Psoas muscle (tissue), 8 donors: Measurements from ENCODE around the gene OCIAD1. TPM values are rescaled to one million over a fixed set of nuclear protein-coding genes. Genes with fewer than 3 reads are reported as not detected.
"Not testable (repeated sequence)": the region's sequence is repeated elsewhere in the genome, so short reads cannot be mapped to it uniquely, and the experiment has no call there.

ENCODE experiments used
- ATAC-seq, 4 donors: fragments of 200-7000 bp; cut with Tn5 transposase; one replicate each; pipeline ENCODE4 v1.9.1; 2020; ENCODE audit warnings: moderate library complexity in 3 of 4, mild to moderate bottlenecking in 2 of 4
- DNase-seq, 2 donors: peaks; one replicate each; pipeline ENCODE4 v3.0.0-alpha.2; 2020
- H3K27ac ChIP-seq: fragments of 200-600 bp; one replicate; pipeline ENCODE4 v1.8.0; 2022
- H3K27me3 ChIP-seq, 3 donors: fragments of 200-600 bp in 1 of 3; one replicate each; pipeline versions ENCODE4 v1.6.1 to v1.8.0; 2013 to 2022; ENCODE audit warnings: low read length in 2 of 3, mild to moderate bottlenecking in 2 of 3, moderate library complexity in 1 of 3; ENCODE audit not compliant: insufficient read depth in 3 of 3
- H3K36me3 ChIP-seq, 2 donors: fragments of 200-600 bp in 1 of 2; one replicate each; pipeline versions ENCODE4 v1.6.1 to v1.8.0; 2013 to 2022; ENCODE audit warnings: low read depth in 1 of 2, mild to moderate bottlenecking in 1 of 2, moderate library complexity in 1 of 2; ENCODE audit not compliant: insufficient read depth in 1 of 2
- H3K4me1 ChIP-seq: fragments of 200-600 bp; one replicate; pipeline ENCODE4 v1.8.0; 2022
- H3K4me3 ChIP-seq: fragments of 200-600 bp; one replicate; pipeline ENCODE4 v1.8.0; 2022; ENCODE audit warnings: mild to moderate bottlenecking
- H3K9me3 ChIP-seq: fragments of 200-600 bp; one replicate; pipeline ENCODE4 v1.8.0; 2022
- CTCF ChIP-seq: fragments of 200-600 bp; IDR thresholded peaks from one replicate; pipeline ENCODE4 v1.8.0; 2022; ENCODE audit warnings: antibody characterized with exemption
- WGBS, 3 donors: extraction: QIAGEN DNeasy Blood & Tissue Kit; methylation state at CpG; one replicate each; pipeline versions ENCODE4 v1.1.6 to v1.1.7; 2013; 5-methylcytosine and 5-hydroxymethylcytosine counted together
- intact Hi-C, 2 donors: fragments of 100-400 bp; cut with DNase I; formaldehyde crosslinking; loops; one replicate each; pipeline versions ENCODE4 v1.11.0 to v1.14.2; 2022
- polyA plus RNA-seq, 3 donors: library from polyadenylated mRNA; stranded (reverse); fragments of 200-250 nt; gene quantifications; one replicate each; pipeline ENCODE4 v1.2.3, GENCODE V29; 2013
- total RNA-seq, 4 donors: library from RNA; stranded (reverse); fragmentation: NEBNext Ultra II Directional in 2 of 4; extraction: Animal tissue kit (Norgen Biotek cat#: 25700) in 2 of 4; gene quantifications; one replicate each; pipeline versions ENCODE4 v1.2.1 to v1.2.4, GENCODE V29; 2021 to 2023
- donor health status: healthy with polysubstance abuse.
- donor health status: DM: no; HTN: no; CAD: no; lungs with moderate emphysema.
- donor health status: Bipolar disorder and iron deficiency.
- donor health status: healthy.
- donor health status: DM: yes; HTN: yes; CAD: no.
- donor health status: DM: no; HTN: no; CAD: no.
- donor health status: DM: no; HTN: no; CAD: no.
- donor health status: DM: yes; HTN: yes; CAD: no.

Gene OCIAD1
- total and polyA plus RNA-seq, 7 donors: 106 to 160 (median 121) TPM

- Histone ChIP-seq H3K36me3 (no peaks in the 10 kb centered on the region), H3K9me3 (no peaks in the 10 kb centered on the region), H3K27ac (no peak overlapping the region), H3K27me3 (no peaks in the 10 kb centered on the region), H3K4me1 (no peaks in the 10 kb centered on the region), H3K4me3 (no peak overlapping the region)
- no peak for TF ChIP-seq CTCF
- intact Hi-C loops: no loop called here
- DNase-seq (no peak), ATAC-seq (no peak)
- 66 to 77% (median 70%) methylated on average over 2 of the region's 2 CpGs for WGBS, 3 donors
These were observed 15.4 kb upstream of the OCIAD1 start for GRCh38 chr4:48815483-48815882.

- H3K36me3 ChIP-seq, intact Hi-C loops, ATAC-seq, H3K27me3 ChIP-seq, H3K4me3 ChIP-seq, H3K27ac ChIP-seq, DNase-seq, H3K4me1 ChIP-seq, H3K9me3 ChIP-seq: not testable (repeated sequence)
- WGBS, 3 donors: 89 to 95% (median 92%) methylated on average over 7 of the region's 7 CpGs
These were observed 14.6 kb upstream of the OCIAD1 start for GRCh38 chr4:48816297-48816696.

GRCh38 chr4:48816971-48817370, 13.9 kb upstream of the OCIAD1 start:
- Histone ChIP-seq H3K4me3 (no peak overlapping the region), H3K36me3 (no peaks in the 10 kb centered on the region), H3K4me1 (no peaks in the 10 kb centered on the region), H3K9me3 (no peaks in the 10 kb centered on the region), H3K27me3 (no peaks in the 10 kb centered on the region), H3K27ac (no peak overlapping the region)
- intact Hi-C loops: no loop called here
- 57 to 70% (median 62%) methylated on average over 6 of the region's 6 CpGs for WGBS, 3 donors
- no peak for ATAC-seq
- DNase-seq: no peak
- no peak for TF ChIP-seq CTCF

GRCh38 chr4:48821431-48821830, 9.5 kb upstream of the OCIAD1 start:
- intact Hi-C loops, H3K36me3 ChIP-seq, ATAC-seq, DNase-seq, H3K9me3 ChIP-seq, H3K27me3 ChIP-seq, H3K27ac ChIP-seq, H3K4me3 ChIP-seq, H3K4me1 ChIP-seq: not testable (repeated sequence)
- WGBS, 3 donors: 68 to 72% (median 70%) methylated on average over 2 of the region's 2 CpGs

GRCh38 chr4:48827622-48828021, 3.3 kb upstream of the OCIAD1 start:
- Histone ChIP-seq H3K4me3 (no peak overlapping the region), H3K36me3 (no peaks in the 10 kb centered on the region), H3K27me3 (no peaks in the 10 kb centered on the region), H3K4me1 (peaks cover 3% of the 10 kb centered on the region), H3K9me3 (no peaks in the 10 kb centered on the region), H3K27ac (no peak overlapping the region)
- ATAC-seq (no peak), DNase-seq (no peak)
- intact Hi-C loops: no loop called here
- 89 to 90% (median 89%) methylated on average over 5 of the region's 5 CpGs for WGBS, 3 donors
- TF ChIP-seq CTCF: no peak

GRCh38 chr4:48831532-48832030, 693 bp downstream of the OCIAD1 start:
- Histone ChIP-seq H3K9me3 (no peaks in the 10 kb centered on the region), H3K4me3 (peak overlapping the region; percentile 99), H3K4me1 (peaks cover 11% of the 10 kb centered on the region), H3K36me3 (peaks cover 4 to 39% of the 10 kb centered on the region in 2 donors), H3K27me3 (no peaks in the 10 kb centered on the region), H3K27ac (peak overlapping the region; percentile 99)
- no peak for TF ChIP-seq CTCF
- intact Hi-C loops: loop anchor here (1.0 to 10.0 kb wide), 3 partner anchors 53 to 197 kb away; no protein-coding TSS in a partner anchor
- 0% methylated on average over 10 of the region's 10 CpGs for WGBS, 3 donors
- no peak for ATAC-seq
- DNase-seq: no peak
